Lung (tissue), 12 donors: Measurements from ENCODE around the gene ACTR1A. TPM values are rescaled to one million over a fixed set of nuclear protein-coding genes. Genes with fewer than 3 reads are reported as not detected.
"Not testable (repeated sequence)": the region's sequence is repeated elsewhere in the genome, so short reads cannot be mapped to it uniquely, and the experiment has no call there.

Experiments
- ATAC-seq: fragments of 200-7000 bp; cut with Tn5 transposase; one replicate; pipeline ENCODE4 v1.9.1; 2020; ENCODE audit warnings: moderate number of reproducible peaks; ENCODE audit not compliant: insufficient read depth, low FRiP score
- DNase-seq, 3 donors: peaks; one replicate each; pipeline ENCODE4 v3.0.0-alpha.2; 2013 to 2017
- H3K27ac ChIP-seq, 2 donors: one replicate each; pipeline ENCODE4 v1.5.1; 2013; ENCODE audit warnings: mild to moderate bottlenecking in 2 of 2, moderate library complexity in 2 of 2, control low read depth in 1 of 2, inconsistent platforms in 1 of 2, low read depth in 1 of 2, low read length in 1 of 2
- H3K27me3 ChIP-seq, 3 donors: one replicate each; pipeline ENCODE4 v1.5.1; 2013; ENCODE audit warnings: low read length in 2 of 3; ENCODE audit not compliant: control insufficient read depth in 3 of 3, insufficient read depth in 3 of 3
- H3K36me3 ChIP-seq, 4 donors: one replicate each; pipeline ENCODE4 v1.5.1; 2013; ENCODE audit warnings: low read length in 4 of 4, mild to moderate bottlenecking in 1 of 4, moderate library complexity in 1 of 4; ENCODE audit not compliant: control insufficient read depth in 4 of 4, insufficient read depth in 4 of 4
- H3K4me1 ChIP-seq, 5 donors: one replicate each; pipeline ENCODE4 v1.5.1; 2013; ENCODE audit warnings: low read length in 5 of 5, mild to moderate bottlenecking in 2 of 5, moderate library complexity in 1 of 5; ENCODE audit not compliant: control insufficient read depth in 5 of 5, insufficient read depth in 5 of 5
- H3K4me3 ChIP-seq: one replicate; pipeline ENCODE4 v1.5.1; 2013; ENCODE audit warnings: mild to moderate bottlenecking, control low read depth, moderate library complexity
- H3K9ac ChIP-seq, 2 donors: one replicate each; pipeline ENCODE4 v1.5.1; 2013; ENCODE audit warnings: low read length in 2 of 2, control low read depth in 1 of 2; ENCODE audit not compliant: insufficient read depth in 1 of 2
- H3K9me3 ChIP-seq, 4 donors: one replicate each; pipeline ENCODE4 v1.5.1; 2013; ENCODE audit warnings: low read length in 3 of 4, mild to moderate bottlenecking in 1 of 4, moderate library complexity in 1 of 4; ENCODE audit not compliant: control insufficient read depth in 4 of 4, insufficient read depth in 3 of 4
- WGBS, 2 donors: extraction: QIAGEN DNeasy Blood & Tissue Kit; methylation state at CpG; one replicate each; pipeline ENCODE4 v1.1.7; 2013; 5-methylcytosine and 5-hydroxymethylcytosine counted together
- polyA plus RNA-seq, 2 donors: library from polyadenylated mRNA; stranded (reverse); fragments of 200-250 nt; gene quantifications; one replicate each; pipeline ENCODE4 v1.2.1, GENCODE V29; 2013
- total RNA-seq, 2 donors: library from RNA; depleted of rRNA in 1 of 2; stranded (reverse); fragments of >200 nt in 1 of 2; gene quantifications; one replicate each; pipeline ENCODE4 v1.2.1, GENCODE V29; 2014 to 2021
- TF ChIP-seq, protein P1 (sequence below): IDR thresholded peaks from 2 replicates; pipeline ENCODE4 v1.5.1; 2012; ENCODE audit warnings: mild to moderate bottlenecking; ENCODE audit errors: control extremely low read depth, extremely low read depth
- donor health status: control.
- donor health status: control.
- donor health status: Bipolar disorder and iron deficiency.
- donor health status: healthy.
- donor health status: DM: yes; HTN: yes; CAD: no.

Gene ACTR1A
- total and polyA plus RNA-seq, 4 donors, result 72.0 to 96.0 (median 84.3) TPM

DNA sequence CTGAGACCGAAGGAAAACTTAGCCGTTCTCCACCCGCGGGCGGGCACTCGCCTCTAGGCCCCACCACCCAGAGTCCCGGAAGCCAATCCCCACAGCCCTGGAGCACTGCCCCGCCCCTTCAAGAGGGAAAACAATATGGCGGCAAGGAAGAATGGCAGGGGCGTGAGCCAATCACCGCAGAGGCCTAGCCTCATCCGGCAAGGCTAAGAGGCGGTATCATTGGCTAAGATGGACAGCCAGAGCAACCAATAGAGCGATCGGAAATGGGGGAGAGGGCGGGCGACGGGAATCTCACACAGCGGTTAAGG, 529 bp downstream of the ACTR1A start:
- DNase-seq, result peak; percentile 100

DNA sequence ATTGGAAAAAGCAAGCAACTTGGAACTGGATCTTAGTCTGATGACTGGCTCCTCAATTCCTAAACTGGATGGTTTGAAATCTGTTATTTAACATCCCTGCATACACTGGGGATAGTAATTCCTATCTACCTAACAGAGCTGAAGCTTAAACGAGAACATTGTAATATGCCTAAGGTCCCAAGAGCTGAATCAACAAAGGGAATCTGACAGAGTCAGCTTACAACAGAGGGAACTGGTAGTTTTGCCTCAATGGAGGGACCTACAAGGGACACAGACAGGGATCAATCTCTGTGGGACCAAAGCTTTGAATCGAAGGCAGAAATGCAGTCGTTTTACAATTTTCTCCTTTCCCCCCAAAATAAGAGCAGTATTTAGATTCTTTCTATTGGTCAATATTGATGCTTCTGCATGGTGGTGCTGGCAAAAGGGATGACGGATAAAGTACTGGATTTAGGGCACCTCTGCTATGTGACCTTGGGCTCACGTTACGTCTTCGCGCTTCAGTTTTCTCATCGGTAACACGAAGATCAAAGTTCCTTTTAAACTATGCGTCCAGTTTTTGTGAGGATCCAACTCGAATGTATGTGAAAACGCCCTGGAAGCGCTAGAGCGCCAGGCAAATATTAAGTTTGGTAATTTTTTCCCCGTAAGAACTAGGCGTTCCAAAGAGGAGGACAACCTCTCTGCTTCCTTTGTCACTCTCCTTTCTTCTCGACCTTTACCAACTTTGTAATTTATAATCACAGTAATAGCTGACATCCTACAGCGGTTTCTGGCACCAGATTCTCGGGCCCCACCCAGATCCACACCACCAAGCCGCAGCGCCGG, 1.1 kb downstream of the ACTR1A start:
- Histone ChIP-seq H3K4me3 (peak overlapping the region; percentile 42), H3K27ac (peak overlapping the region; percentile 82 to 97), H3K9ac (peak overlapping the region in 1 of 2 donors; percentile 96), H3K36me3 (peaks cover 0 to 7% (median 0%) of the 10 kb centered on the region in 4 donors), H3K4me1 (peaks cover 0 to 29% (median 8%) of the 10 kb centered on the region in 5 donors), H3K27me3 (no peaks in the 10 kb centered on the region), H3K9me3 (no peaks in the 10 kb centered on the region)
- no peak for ATAC-seq
- WGBS, 2 donors, result 3 to 7% methylated on average over 23 of the region's 23 CpGs
- no peak for DNase-seq
- TF ChIP-seq, protein P1, sequence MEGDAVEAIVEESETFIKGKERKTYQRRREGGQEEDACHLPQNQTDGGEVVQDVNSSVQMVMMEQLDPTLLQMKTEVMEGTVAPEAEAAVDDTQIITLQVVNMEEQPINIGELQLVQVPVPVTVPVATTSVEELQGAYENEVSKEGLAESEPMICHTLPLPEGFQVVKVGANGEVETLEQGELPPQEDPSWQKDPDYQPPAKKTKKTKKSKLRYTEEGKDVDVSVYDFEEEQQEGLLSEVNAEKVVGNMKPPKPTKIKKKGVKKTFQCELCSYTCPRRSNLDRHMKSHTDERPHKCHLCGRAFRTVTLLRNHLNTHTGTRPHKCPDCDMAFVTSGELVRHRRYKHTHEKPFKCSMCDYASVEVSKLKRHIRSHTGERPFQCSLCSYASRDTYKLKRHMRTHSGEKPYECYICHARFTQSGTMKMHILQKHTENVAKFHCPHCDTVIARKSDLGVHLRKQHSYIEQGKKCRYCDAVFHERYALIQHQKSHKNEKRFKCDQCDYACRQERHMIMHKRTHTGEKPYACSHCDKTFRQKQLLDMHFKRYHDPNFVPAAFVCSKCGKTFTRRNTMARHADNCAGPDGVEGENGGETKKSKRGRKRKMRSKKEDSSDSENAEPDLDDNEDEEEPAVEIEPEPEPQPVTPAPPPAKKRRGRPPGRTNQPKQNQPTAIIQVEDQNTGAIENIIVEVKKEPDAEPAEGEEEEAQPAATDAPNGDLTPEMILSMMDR, result no peak

More for the DNA sequence above, 529 bp downstream of the ACTR1A start:
- H3K9ac ChIP-seq, result peak overlapping the region; percentile 66 to 96
- 0 to 1% methylated on average over 19 of the region's 19 CpGs for WGBS, 2 donors
- peak; percentile 86 for ATAC-seq
- peak overlapping the region; percentile 89 to 97 for H3K27ac ChIP-seq
- no peaks in the 10 kb centered on the region for H3K9me3 ChIP-seq
- peaks cover 0 to 29% (median 8%) of the 10 kb centered on the region in 5 donors for H3K4me1 ChIP-seq
- TF ChIP-seq, protein P1, result no peak
- H3K36me3 ChIP-seq, result peaks cover 0 to 7% (median 0%) of the 10 kb centered on the region in 4 donors
- H3K4me3 ChIP-seq, result peak overlapping the region; percentile 92
- no peaks in the 10 kb centered on the region for H3K27me3 ChIP-seq

DNA sequence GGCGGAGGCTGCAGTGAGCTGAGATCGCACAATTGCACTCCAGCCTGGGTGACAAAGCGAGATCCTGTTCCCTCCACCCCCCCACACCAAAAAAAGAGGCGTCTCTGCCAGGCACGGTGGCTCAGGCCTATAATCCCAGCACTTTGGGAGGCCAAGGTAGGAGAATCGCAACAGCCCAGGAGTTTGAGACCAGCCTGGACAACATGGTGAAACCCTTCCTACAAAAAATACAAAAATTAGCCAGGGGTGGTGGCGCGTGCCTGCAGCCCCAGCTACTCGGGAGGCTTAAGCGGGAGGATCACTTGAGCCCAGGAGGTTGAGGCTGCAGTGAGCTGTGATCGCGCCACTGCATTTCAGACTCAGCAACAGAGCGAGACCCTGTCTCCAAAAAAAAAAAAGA, 1.8 kb downstream of the ACTR1A start:
- H3K4me1 ChIP-seq, result peaks cover 0 to 25% (median 8%) of the 10 kb centered on the region in 5 donors
- not testable (repeated sequence) for H3K36me3 ChIP-seq, H3K27ac ChIP-seq, H3K9ac ChIP-seq, H3K27me3 ChIP-seq, DNase-seq, ATAC-seq, H3K9me3 ChIP-seq, H3K4me3 ChIP-seq
- WGBS, 2 donors, result 95% methylated on average over 13 of the region's 13 CpGs

DNA sequence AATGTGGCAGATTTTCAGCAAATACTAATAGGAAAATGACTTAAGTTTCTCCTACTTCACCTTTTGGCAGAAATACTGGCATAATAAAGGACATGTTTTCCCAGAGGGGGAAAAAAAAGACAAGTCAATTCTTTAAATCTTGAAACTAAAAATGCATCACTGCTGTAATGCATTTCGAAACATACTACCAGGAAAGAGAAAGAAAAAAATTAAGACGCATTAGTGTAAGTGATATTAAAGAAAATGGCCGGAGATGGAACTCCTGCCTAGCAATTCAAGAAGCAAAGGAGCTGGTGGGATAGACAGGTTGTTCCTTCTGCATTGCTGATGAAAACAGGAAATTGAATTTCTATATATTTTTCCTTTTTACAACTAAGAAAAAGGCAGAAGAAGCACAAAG, 3.2 kb downstream of the ACTR1A start:
- no peak for ATAC-seq
- no peak overlapping the region for H3K9ac ChIP-seq
- H3K27me3 ChIP-seq, result no peaks in the 10 kb centered on the region
- H3K4me3 ChIP-seq, result no peak overlapping the region
- no peak for DNase-seq
- no peaks in the 10 kb centered on the region for H3K9me3 ChIP-seq
- peaks cover 0 to 18% (median 6%) of the 10 kb centered on the region in 5 donors for H3K4me1 ChIP-seq
- no peak overlapping the region for H3K27ac ChIP-seq
- 57 to 78% methylated on average over 3 of the region's 3 CpGs for WGBS, 2 donors
- TF ChIP-seq, protein P1, result no peak
- H3K36me3 ChIP-seq, result peaks cover 0 to 4% (median 0%) of the 10 kb centered on the region in 4 donors
